Spinal cord (tissue), 10 donors: Measurements from ENCODE around the gene INO80D. TPM values are rescaled to one million over a fixed set of nuclear protein-coding genes. Genes with fewer than 3 reads are reported as not detected.

Experiments used
- DNase-seq, 6 donors: peaks; one replicate each; pipeline versions ENCODE4 v3.0.0 to v3.0.0-alpha.2; 2013 to 2015; ENCODE audit warnings: low spot score in 6 of 6, low read depth in 4 of 6
- H3K27ac ChIP-seq: one replicate; pipeline ENCODE4 v1.5.1; 2013; ENCODE audit warnings: low read depth, low read length, control low read depth
- H3K27me3 ChIP-seq: one replicate; pipeline ENCODE4 v1.6.1; 2013; ENCODE audit warnings: low read length; ENCODE audit not compliant: control insufficient read depth, insufficient read depth
- H3K36me3 ChIP-seq: one replicate; pipeline ENCODE4 v1.6.1; 2013; ENCODE audit warnings: low read length; ENCODE audit not compliant: control insufficient read depth, insufficient read depth
- H3K4me1 ChIP-seq: one replicate; pipeline ENCODE4 v1.6.1; 2013; ENCODE audit warnings: low read length; ENCODE audit not compliant: control insufficient read depth, insufficient read depth
- H3K4me3 ChIP-seq: one replicate; pipeline ENCODE4 v1.5.1; 2013; ENCODE audit warnings: low read depth, low read length, control low read depth
- H3K9me3 ChIP-seq: one replicate; pipeline ENCODE4 v1.6.1; 2013; ENCODE audit warnings: low read length; ENCODE audit not compliant: control insufficient read depth, insufficient read depth
- WGBS: methylation state at CpG from one replicate; pipeline ENCODE4 v1.1.5; 2013; ENCODE audit warnings: missing lambda C conversion rate; ENCODE audit not compliant: insufficient coverage; 5-methylcytosine and 5-hydroxymethylcytosine counted together
- polyA plus RNA-seq, 2 donors: library from polyadenylated mRNA; unstranded; fragments of 120-200 nt; gene quantifications; one replicate each; pipeline ENCODE4 v1.2.1, GENCODE V29; 2013; ENCODE audit not compliant: insufficient read length in 2 of 2
- small RNA-seq: library from RNA; depleted of rRNA; stranded (forward); fragments of <200 nt; gene quantifications from one replicate; pipeline ENCODE3, GENCODE V24; 2014; ENCODE audit warnings: low replicate concordance
- total RNA-seq, 2 donors: library from RNA; depleted of rRNA in 1 of 2; stranded (reverse); fragments of 120-200 nt in 1 of 2; fragments of >200 nt in 1 of 2; gene quantifications; one replicate each; pipeline versions ENCODE4 v1.2.3 to v1.2.4, GENCODE V29; 2013 to 2014
- donor health status: healthy.

Gene INO80D
- total and polyA plus RNA-seq, 4 donors, result 6.6 to 24.3 (median 10.2) TPM

GRCh38 chr2:205957452-205958154 is 128.4 kb downstream of the INO80D start:
- no peaks in the 10 kb centered on the region for H3K27me3 ChIP-seq
- H3K4me1 ChIP-seq, result no peaks in the 10 kb centered on the region
- WGBS, result 76% methylated on average over 11 of the region's 11 CpGs
- no peak overlapping the region for H3K27ac ChIP-seq
- H3K4me3 ChIP-seq, result no peak overlapping the region
- no peaks in the 10 kb centered on the region for H3K36me3 ChIP-seq
- no peaks in the 10 kb centered on the region for H3K9me3 ChIP-seq
- DNase-seq, result no peak

- Histone ChIP-seq H3K4me3 (no peak overlapping the region), H3K4me1 (no peaks in the 10 kb centered on the region), H3K36me3 (no peaks in the 10 kb centered on the region), H3K9me3 (no peaks in the 10 kb centered on the region), H3K27ac (no peak overlapping the region), H3K27me3 (no peaks in the 10 kb centered on the region)
- no peak for DNase-seq
- 67% methylated on average over 3 of the region's 5 CpGs for WGBS
Observed at GRCh38 chr2:205954707-205955106, 131.3 kb downstream of the INO80D start.

GRCh38 chr2:205952282-205952681 is 133.7 kb downstream of the INO80D start:
- Histone ChIP-seq H3K9me3 (no peaks in the 10 kb centered on the region), H3K4me1 (no peaks in the 10 kb centered on the region), H3K36me3 (no peaks in the 10 kb centered on the region), H3K27ac (no peak overlapping the region), H3K27me3 (no peaks in the 10 kb centered on the region), H3K4me3 (no peak overlapping the region)
- DNase-seq, result no peak
- 86% methylated on average over 2 of the region's 2 CpGs for WGBS

- no peaks in the 10 kb centered on the region for H3K36me3 ChIP-seq
- H3K9me3 ChIP-seq, result no peaks in the 10 kb centered on the region
- no peak for DNase-seq
- H3K4me3 ChIP-seq, result no peak overlapping the region
- no peaks in the 10 kb centered on the region for H3K27me3 ChIP-seq
- H3K27ac ChIP-seq, result no peak overlapping the region
- H3K4me1 ChIP-seq, result no peaks in the 10 kb centered on the region
- WGBS, result 100% methylated on average over 4 of the region's 7 CpGs
Observed at GRCh38 chr2:205948883-205949282, 137.1 kb downstream of the INO80D start.

- H3K4me1 ChIP-seq, result no peaks in the 10 kb centered on the region
- H3K4me3 ChIP-seq, result no peak overlapping the region
- WGBS, result 100% methylated on average over 3 of the region's 5 CpGs
- no peaks in the 10 kb centered on the region for H3K9me3 ChIP-seq
- no peaks in the 10 kb centered on the region for H3K36me3 ChIP-seq
- no peak for DNase-seq
- no peak overlapping the region for H3K27ac ChIP-seq
- H3K27me3 ChIP-seq, result no peaks in the 10 kb centered on the region
Observed at GRCh38 chr2:205948496-205948837, 137.5 kb downstream of the INO80D start.

GRCh38 chr2:205947621-205948495 is 138.1 kb downstream of the INO80D start:
- no peak overlapping the region for H3K27ac ChIP-seq
- 34% methylated on average over 8 of the region's 15 CpGs for WGBS
- H3K4me3 ChIP-seq, result no peak overlapping the region
- H3K36me3 ChIP-seq, result no peaks in the 10 kb centered on the region
- H3K4me1 ChIP-seq, result no peaks in the 10 kb centered on the region
- DNase-seq, result peak; percentile 55 to 94 (median 70)
- H3K27me3 ChIP-seq, result no peaks in the 10 kb centered on the region
- no peaks in the 10 kb centered on the region for H3K9me3 ChIP-seq

- no peaks in the 10 kb centered on the region for H3K9me3 ChIP-seq
- DNase-seq, result no peak
- H3K36me3 ChIP-seq, result no peaks in the 10 kb centered on the region
- 71% methylated on average over 3 of the region's 7 CpGs for WGBS
- no peak overlapping the region for H3K27ac ChIP-seq
- H3K4me1 ChIP-seq, result no peaks in the 10 kb centered on the region
- H3K27me3 ChIP-seq, result no peaks in the 10 kb centered on the region
- H3K4me3 ChIP-seq, result no peak overlapping the region
Observed at GRCh38 chr2:205946226-205946625, 139.7 kb downstream of the INO80D start.

Small RNAs within 50 kb of the gene (small RNA-seq; reads per million reads assigned to genes)
- not detected for gene RF00006
- gene RF00019, result not detected

Other genes with a start within 250 kb of the INO80D start
- 100 to 1,000 TPM; 115 to 181 TPM for gene NDUFS1, start 73.3 kb upstream of the INO80D start, total RNA-seq
- gene NDUFS1, start 73.3 kb upstream of the INO80D start, polyA plus RNA-seq, result 10 to 100 TPM; 76.7 to 80.2 TPM
- 100 to 1,000 TPM; 211 to 508 TPM for gene EEF1B2, start 73.7 kb upstream of the INO80D start, total RNA-seq
- 100 to 1,000 TPM; 430 to 440 TPM for gene EEF1B2, start 73.7 kb upstream of the INO80D start, polyA plus RNA-seq
- gene ZDBF2, start 188.5 kb upstream of the INO80D start, total RNA-seq, result 10 to 100 TPM; 26.1 to 40.5 TPM
- 10 to 100 TPM in 1 of 2 donors, 1 to 10 TPM in 1; 8.8 to 13.1 TPM for gene ZDBF2, start 188.5 kb upstream of the INO80D start, polyA plus RNA-seq